ENCODE data around the gene RNU6-9.
"Not testable (repeated sequence)": the region's sequence is repeated elsewhere in the genome, so short reads cannot be mapped to it uniquely, and the experiment has no call there.

RNU6-9 gene

DNA sequence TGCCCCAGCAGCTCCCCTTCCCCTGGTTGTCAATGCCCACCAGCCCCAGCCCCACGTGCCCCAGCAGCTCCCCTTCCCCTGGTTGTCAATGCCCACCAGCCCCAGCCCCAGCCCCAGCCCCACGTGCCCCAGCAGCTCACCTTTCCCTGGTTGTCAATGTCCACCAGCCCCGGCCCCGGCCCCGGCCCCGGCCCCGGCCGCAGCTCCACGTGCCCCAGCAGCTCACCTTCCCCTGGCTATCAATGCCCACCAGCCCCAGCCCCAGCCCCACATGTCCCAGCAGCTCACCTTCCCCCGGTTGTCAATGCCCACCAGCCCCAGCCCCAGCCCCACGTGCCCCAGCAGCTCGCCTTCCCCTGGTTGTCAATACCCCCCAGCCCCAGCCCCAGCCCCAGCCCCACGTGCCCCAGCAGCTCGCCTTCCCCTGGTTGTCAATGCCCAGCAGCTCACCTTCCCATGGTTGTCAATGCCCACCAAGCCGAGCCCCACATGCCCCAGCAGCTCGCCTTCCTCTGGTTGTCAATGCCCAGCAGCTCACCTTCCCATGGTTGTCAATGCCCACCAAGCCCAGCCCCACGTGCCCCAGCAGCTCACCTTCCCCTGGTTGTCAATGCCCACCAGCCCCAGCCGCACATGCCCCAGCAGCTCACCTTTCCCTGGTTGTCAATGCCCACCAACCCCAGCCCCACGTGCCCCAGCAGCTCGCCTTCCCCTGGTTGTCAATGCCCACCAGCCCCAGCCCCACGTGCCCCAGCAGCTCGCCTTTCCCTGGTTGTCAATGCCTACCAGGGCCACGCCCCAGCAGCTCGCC, 14.3 kb upstream of the RNU6-9 start:
- not testable (repeated sequence) for DNase-seq (ENCODE audit: low read depth)

DNA sequence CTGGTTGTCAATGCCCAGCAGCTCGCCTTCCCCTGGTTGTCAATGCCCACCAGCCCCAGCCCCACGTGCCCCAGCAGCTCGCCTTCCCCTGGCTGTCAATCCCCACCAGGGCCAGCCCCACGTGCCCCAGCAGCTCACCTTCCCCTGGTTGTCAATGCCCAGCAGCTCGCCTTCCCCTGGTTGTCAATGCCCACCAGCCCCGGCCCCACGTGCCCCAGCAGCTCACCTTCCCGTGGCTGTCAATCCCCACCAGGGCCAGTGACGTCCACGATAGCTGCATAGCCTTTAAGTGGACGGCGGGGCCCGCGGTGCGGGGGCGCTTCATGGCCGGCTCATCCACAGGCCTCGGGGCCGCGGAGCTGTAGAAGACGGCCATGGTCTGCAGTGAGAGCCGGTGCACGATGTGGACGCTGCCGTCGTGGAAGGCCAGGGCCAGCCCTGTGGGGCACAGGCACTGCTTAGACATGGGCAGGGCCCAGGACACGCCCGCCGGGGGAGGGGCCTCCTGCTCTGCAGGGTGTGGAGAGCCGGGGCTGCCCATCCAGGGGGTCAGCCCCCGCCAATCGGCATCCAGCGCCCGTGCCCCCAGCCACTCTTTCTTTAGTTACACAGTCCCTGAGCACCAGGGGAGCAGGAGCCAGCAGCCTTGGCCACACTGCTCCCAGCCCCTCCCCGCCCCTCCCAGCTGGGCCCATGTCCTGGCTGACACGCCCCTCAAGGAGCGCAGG, 13.4 kb upstream of the RNU6-9 start:
- no peak for DNase-seq (ENCODE audit: low read depth)

DNA sequence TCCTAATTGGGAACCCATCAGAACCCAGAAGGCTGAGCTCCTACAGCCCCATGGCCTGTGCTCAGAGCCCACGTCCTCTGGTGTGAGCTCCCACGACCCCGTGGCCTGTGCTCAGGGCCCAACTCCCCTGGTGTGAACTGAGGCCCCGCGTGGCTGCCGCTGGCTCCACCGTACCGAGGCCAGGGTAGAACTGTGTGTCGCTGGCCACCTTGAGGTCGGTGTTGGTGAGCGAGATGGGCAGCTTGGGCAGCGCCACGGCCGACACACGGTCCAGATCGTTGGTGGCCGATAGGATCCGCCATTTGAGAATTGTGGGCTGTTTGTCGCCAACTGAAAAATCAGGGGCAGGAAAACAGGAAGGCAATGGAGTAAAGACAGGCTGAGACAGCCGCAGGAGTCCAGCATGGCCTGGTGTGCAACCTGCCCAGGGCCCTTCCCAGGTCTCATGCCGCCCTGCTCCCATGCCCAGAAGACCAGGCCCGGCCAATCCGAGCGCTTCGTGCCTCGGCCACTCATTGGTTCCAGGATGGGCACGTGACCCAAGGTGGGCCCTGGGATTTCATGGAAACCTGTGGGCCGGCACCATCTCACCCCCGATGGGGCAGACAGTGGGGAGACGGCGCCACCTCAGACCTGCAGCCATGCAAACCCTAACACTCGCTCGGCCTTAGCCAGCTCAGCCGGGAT, 11.8 kb upstream of the RNU6-9 start:
- DNase-seq (ENCODE audit: low read depth): no peak

DNA sequence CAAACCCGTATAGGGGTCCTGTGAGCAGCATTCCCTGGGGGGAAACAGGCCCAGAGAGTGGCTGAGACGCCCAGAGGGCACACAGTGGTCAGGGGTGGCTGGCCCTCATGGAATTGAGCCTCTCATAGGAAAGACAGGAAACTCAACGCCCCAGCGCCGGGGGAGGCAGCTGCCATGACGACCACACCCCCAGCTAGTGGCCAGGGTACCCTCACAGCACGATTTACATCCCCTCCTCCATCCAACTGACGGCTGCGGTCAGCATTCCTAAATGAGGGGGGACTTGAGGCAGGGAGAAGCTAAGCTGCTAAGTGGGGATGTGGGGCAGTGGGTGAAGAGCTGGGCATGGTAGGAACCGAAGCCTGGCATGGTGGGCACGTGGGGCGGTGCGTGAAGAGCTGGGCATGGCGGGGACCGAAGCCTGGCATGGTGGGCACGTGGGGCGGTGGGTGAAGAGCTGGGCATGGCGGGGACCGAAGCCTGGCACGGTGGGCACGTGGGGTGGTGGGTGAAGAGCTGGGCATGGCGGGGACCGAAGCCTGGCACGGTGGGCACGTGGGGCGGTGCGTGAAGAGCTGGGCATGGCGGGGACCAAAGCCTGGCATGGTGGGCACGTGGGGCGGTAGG, 10.3 kb upstream of the RNU6-9 start:
- DNase-seq (ENCODE audit: low read depth): no peak

DNA sequence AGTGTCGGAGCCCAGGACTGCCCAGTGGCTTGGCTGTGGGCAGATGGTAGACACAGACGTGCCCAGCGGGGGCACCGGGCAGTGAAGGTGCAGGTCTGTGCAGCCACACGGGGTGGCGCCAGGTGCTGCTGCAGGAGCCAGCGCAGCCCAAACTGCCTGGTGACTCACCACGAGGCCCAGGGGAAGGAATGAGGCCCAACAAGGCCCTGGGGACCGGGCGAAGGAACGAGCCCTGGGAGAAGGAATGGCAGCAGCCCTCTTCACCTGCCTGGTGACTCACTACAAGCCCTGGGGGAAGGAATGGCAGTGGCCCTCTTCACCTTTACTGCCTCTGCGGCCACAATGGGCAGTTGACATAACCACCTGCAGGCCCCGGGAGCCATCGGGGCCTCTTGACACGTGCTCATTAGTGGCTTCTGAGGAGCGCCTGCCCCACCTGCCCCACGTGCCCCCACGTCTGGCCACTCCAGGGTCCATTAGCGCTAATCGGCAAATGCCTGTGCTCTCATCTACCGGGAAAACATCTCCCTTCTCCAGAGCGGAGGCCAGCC, 9.5 kb upstream of the RNU6-9 start:
- no peak for DNase-seq (ENCODE audit: low read depth)

DNA sequence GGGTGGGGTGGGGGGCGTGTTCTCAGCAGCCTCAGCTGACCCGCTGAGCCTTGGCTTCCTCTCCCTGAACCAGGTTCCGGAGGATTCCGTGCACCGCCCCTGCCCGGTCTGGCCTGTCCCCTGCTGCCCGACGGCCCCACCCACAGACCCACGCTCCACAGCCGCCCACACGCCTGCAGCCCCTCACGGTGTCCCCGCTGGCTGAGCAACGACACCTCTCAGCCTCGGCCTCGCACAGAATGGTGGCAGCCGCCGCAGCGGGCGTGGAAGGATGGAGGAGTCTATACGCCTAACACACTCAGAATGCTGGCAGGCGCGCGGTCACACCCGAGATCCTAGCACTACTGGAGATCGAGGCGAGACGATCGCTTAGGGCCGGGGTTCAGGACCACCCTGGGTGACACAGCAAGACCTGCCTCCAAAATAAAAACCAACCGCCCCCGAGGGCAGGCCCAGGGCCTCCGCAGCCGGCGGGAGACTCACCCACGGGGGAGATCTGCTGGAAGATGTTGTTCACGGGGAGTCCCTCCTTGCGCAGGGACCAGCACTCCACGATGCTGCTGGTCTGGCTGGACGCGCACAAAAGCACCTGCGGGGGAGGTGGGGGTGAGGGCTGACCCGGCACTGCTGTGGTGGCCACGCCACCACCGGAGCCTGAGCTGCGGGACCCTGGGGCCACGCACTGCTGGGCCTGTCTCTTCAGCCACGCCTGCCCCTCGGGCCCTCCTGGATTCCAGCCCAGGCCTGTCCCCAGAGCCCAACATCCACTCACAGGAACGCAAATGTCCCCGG, 8.7 kb upstream of the RNU6-9 start:
- no peak for DNase-seq (ENCODE audit: low read depth)

DNA sequence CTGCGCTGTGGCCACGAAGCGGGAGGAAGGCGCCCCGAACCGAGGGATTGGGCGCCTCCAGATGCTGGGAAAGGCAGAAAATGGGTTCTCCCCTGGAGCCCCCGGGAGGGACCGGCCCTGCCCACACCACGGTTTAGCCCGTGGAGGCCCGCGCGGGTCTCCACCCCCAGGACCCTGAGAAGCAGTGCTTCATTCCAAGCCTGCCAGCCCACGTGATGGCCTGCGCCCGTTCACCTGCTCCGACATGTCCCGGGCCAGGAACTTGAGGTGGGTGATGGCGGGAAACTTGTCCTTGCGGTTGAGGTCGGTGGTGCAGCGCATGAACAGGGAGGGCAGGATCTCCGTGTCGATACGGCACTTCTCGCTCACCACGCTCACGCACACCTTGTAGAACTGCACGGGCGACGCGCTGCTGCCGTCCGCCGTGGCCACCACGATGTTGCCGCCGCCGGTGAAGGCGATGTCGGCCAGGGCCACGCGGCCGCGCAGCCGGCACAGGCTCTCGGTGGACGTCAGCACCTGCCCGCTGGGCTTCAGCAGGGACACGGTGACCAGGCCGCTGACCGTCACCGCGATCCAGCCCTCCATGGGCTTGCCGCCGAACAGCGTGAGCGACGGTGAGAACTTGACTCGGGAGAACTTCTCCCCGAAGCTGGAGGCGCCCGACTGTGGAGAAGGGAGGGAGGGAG, 7.6 kb upstream of the RNU6-9 start:
- DNase-seq (ENCODE audit: low read depth): no peak

DNA sequence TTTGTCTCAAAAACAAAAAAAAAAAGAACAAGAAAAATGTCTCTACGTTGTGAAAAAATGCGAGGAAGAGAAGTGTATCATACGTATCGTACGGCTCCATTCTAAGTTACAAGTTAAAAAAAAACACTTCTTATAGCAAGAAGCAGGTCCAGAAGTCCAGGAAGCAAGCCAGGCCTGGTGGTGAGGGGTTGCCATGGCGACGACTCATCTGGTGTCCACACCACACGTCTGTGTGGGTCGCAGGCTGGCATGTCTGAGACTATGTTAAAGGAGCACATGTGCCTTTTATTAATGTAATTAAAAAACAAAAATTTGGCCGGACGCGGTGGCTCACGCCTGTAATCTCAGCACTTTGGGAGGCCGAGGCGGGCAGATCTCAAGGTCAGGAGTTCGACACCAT, 6.2 kb upstream of the RNU6-9 start:
- DNase-seq (ENCODE audit: low read depth): no peak

DNA sequence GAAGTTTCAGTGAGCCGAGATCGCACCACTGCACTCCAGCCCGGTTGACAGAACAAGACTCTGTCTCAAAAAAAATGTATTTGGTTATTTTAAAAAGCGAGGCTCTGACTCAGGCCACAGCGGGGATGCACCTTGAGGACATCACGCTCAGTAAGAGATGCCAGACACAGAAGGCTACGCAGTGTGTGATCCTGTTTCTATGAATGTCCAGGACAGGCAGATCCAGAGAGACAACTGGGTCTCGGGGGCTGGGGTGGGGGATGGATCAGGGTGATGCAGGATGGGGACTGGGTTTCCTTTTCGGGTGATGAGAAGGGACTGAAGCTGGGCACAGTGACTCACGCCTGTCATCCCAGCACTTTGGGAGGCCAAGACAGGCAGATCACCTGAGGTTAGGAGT, 5.7 kb upstream of the RNU6-9 start:
- DNase-seq (ENCODE audit: low read depth): no peak

DNA sequence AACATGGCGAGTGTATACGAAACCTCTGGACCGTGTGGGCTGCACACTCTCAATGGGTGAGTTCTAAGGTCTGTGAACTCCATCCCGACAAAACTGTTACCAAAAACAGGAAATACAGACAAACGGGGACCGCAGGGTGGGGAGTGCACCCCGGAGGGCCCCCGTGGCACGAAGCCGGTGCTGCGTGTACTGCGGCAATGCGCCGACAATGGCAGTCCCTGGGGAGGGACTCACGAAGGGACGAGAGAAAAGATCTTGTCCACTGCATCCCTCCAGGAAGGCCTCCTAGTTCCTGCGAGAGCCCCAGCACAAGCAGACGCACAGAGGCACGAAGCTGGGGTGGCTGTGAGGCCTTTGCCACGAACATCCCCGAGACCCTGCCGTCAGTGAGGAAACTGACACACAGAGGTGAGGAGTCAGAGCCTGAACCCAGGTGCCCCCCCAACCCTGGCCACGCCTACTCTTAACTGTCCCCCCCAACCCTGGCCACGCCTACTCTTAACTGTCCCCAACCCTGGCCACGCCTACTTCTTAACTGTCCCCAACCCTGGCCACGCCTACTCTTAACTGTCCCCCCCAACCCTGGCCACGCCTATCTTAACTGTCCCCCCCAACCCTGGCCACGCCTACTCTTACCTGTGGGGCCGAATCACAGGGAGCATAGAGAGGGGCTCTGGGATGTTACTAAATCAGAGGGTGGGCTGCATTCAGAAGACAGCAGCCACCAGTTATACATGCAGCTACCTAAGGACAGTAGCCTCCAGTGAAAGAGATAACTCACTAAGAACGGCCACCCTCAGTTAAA, 4.5 kb upstream of the RNU6-9 start:
- DNase-seq (ENCODE audit: low read depth): peak; percentile 58

DNA sequence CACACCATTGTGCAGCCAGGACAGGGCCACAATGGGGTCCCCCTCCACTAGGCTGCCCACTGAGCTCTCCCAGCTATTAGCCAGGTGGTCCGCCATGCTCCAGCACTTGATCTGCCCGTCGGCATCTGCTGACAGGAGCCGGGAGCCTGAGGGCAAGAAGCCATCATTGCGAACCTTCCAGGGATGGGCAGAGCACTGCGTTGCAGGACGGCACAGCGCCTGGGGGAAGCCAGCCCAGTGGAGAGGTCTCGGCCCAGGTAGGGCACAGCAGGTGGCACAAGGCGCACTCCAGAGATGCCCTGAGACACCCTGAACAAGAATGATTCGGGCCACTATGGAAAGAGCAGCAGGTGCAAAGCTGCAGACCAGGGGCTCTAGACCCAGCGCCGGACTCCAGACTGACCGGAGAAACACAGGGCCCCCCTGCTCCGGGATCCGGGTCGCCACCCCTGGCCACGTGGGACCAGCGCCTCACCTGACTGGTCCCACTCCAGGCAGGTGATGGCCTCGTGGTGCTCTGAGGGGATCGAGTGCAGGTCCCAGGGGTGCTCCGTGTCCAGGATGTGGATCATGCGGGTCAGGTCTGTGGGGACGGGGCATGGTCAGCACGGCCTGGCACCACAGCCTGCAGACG, 3.5 kb upstream of the RNU6-9 start:
- no peak for DNase-seq (ENCODE audit: low read depth)

DNA sequence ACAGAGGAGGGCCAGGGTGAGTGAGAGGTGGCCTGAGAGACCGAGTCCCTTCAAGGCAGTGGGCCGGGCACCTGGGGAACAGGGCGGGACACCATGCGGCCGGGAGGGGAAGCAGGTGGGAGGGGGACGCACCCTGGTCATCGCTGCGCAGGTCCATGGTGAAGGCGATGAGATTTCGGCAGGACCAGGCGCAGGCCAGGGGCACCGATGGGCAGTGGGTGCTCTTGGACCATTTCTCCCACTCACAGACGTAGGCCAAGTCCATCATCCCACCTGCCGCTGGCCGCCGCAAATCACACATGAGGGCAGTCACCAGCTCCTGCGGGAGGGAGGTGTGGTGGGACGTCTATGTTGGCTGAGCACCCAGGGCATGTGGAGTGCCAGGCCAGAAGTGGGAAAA, 2.5 kb upstream of the RNU6-9 start:
- no peak for DNase-seq (ENCODE audit: low read depth)

DNA sequence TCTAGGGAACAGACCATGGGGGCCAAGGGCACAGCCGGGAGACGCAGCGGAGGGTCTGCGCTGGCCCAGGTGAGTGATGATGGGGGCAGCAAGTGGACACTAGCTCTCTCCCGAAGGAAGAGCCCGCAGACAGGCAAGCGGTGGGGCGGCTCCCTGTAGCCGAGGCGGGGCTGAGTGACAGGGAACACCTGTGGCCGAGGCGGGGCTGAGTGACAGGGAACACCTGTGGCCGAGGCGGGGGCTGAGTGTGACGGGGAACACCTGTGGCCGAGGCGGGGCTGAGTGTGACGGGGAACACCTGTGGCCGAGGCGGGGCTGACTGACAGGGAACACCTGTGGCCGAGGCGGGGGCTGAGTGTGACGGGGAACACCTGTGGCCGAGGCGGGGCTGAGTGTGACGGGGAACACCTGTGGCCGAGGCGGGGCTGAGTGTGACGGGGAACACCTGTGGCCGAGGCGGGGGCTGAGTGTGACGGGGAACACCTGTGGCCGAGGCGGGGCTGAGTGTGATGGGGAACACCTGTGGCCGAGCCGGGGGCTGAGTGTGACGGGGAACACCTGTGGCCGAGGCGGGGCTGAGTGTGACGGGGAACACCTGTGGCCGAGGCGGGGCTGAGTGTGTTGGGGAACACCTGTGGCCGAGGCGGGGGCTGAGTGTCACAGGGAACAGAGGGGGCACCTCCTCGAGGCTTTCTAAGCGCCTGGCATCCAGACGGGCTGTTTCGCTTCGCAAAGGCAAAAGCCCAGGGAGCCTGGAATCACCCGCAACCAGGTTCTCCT, 1.7 kb upstream of the RNU6-9 start:
- DNase-seq (ENCODE audit: low read depth): not testable (repeated sequence)

DNA sequence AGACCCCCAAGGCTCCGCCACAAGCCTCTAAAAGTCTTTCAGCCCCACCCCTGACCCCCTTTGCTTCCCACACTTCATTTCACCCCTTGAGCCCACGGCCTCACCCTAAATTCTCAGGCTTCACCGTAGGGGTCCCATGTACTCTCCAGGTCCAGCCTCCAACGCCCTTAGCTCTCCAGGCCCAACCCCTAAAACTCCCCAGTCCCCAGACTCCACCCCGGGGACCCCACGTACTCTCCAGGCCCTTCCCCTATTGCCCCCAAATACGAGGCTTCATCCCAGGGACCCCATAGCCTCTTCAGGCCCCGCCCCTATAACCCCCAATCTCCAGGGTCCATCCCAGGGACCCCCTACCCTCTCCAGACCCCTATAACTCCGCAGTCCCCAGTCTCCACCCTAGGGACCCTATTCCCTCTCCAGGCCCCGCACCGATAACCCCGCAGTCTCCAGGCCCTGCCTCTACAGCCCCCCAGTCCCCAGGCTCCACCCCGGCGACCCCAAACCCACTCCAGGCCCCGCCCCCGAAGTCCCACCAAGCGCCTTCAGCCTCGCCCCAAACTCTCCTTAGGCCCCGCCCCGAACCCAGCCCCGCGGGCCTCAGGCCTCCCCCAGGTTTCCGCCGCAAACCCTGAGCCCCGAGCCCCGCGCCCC, 916 bp upstream of the RNU6-9 start:
- no peak for DNase-seq (ENCODE audit: low read depth)

DNA sequence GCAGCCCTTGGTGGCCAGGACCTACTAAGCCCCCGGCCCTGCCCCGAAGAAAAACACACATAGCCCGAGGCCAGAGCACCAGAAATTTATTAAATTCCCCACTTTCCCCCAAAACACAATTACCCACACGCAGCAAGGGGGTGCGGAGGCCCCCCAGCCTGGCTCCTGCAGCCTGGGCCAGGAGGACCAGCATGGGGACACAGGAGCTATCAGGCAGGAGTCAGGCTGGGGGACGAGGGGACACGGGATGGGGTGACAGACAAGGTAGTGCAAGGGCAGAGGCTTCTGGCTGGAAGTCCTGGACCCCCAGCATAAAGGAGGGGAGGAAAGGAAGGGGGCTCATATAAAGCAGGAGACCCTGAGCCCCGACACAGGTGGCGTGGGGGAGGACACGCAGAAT, 3.1 kb downstream of the RNU6-9 start:
- DNase-seq (ENCODE audit: low read depth): no peak

DNA sequence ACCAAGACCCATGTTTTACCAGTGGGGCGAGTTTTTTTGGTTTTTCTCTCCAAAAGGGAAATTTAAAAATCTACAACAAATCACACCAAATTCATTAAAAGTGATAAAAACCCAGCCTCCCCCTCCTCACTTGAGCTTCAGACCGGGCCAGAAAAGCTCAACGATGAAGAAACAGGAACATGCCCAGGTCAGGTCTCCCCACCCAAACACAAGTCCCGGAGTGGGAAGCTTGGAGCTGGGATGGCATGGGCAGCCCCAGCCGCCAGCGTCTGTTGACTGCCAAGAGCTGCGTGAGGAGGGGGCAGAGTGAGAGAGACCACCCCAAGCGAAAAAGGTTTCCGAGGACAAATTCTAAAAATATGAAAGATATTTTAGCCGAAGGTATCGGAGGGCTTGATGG, 3.7 kb downstream of the RNU6-9 start:
- no peak for DNase-seq (ENCODE audit: low read depth)

DNA sequence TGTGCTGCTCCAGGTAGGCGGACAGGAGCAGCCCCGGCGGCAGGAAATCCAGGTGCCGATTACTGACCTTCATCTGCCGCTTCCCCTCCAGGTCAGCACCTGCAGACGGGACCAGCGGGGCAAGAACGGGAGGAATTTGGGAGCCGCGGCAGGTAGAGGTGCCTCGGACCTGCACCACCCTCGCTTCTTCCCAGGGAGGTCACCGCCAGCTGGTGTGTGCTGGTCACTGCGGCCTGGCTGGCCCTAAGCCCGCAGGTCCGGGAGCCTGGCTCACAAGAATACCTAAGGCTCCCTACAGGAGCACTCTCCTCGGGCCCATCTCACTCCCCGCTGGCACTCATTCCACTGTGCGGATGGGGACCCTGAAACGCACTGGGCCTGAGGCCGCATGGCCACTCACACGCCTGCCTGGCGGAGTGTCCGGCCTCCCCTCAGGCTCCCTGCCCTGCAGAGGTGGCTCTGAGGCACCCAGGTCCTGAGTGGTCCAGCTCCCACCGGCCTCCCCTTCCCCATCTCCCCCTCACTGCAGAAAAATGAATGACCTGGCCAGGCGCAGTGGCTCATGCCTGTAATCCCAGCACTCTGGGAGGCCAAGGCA, 4.3 kb downstream of the RNU6-9 start:
- DNase-seq (ENCODE audit: low read depth): no peak

DNA sequence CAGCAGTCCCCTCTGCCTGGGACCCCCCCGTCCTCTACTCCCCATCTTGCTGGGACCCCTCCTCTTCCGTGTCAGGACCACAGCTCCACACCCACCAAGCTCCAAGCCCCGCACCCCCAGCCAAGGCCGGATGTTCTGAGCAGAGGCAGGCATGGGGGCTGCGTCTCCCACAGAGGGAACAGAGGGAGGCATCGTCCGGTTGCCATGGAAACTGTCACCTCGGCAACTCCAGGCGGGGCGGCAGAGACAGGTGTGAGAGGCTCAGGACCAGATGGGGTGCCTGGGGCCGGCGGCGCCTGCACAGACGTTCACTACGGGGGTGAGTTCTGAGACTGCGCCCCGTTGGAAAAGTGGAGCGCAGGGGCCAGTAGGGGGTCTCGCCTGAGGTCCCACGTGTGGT, 5.4 kb downstream of the RNU6-9 start:
- no peak for DNase-seq (ENCODE audit: low read depth)
